ENCODE measurements around the gene PRXL2A.

GRCh38 chr10:80452640-80453039, 44.3 kb downstream of the PRXL2A start:
- TF ChIP-seq, protein P1, sequence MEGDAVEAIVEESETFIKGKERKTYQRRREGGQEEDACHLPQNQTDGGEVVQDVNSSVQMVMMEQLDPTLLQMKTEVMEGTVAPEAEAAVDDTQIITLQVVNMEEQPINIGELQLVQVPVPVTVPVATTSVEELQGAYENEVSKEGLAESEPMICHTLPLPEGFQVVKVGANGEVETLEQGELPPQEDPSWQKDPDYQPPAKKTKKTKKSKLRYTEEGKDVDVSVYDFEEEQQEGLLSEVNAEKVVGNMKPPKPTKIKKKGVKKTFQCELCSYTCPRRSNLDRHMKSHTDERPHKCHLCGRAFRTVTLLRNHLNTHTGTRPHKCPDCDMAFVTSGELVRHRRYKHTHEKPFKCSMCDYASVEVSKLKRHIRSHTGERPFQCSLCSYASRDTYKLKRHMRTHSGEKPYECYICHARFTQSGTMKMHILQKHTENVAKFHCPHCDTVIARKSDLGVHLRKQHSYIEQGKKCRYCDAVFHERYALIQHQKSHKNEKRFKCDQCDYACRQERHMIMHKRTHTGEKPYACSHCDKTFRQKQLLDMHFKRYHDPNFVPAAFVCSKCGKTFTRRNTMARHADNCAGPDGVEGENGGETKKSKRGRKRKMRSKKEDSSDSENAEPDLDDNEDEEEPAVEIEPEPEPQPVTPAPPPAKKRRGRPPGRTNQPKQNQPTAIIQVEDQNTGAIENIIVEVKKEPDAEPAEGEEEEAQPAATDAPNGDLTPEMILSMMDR (conservative IDR thresholded peaks at IDR 0.05; ENCODE audit: low read length), result no peak
- no peak for TF ChIP-seq EZH2phosphoT487 (IDR thresholded peaks at IDR 0.05; ENCODE audit: borderline replicate concordance, low read depth, low read length)
